ENCODE results near the gene TRIM47. TPM values are rescaled to one million over a fixed set of nuclear protein-coding genes. Genes with fewer than 3 reads are reported as not detected.
"Not testable (repeated sequence)": the region's sequence is repeated elsewhere in the genome, so short reads cannot be mapped to it uniquely, and the experiment has no call there.

TRIM47 gene
- total and polyA plus RNA-seq, 9 donors, result 7.2 to 38.3 (median 17.3) TPM

DNA sequence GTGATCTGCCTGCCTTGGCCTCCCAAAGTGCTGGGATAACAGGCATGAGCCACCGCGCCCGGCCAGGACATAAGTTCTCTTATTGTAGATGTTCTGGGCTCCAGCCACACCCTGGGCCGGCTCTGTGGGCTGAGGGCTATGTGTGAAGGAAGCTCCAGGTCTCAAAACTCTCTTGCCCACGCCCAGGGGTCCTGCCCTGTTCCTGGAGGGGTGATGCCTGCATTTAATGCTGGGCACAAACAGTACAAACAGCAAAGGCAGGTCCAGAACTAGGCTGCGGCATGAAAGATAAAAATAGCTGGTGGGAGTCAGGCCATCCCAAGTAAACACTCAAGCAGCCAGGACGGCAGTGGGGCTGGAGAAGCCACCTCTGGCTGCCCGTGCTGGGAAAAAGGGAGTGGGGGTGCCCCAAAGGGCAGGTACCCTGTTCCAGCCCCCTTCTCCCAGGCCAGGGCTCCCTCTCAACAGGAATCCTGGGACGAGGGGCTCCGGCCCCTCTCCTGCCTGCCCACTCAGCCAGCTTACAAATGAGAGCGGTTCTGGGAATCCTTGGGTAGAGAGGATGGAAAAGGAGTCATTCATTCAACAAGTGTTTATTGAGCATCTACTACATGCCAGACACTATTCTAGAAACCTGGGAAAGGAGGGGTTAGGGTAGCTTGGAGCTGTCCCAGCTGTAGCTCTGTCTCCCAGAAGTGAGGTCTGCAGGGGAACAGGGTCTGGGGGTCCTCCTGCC lies 4.6 kb downstream of the TRIM47 start:
- Histone ChIP-seq H3K4me1 (ENCODE audit: insufficient read depth) (peaks cover 29% of the 10 kb centered on the region), H3K27ac (peak overlapping the region; percentile 51 to 73), H3K36me3 (no peaks in the 10 kb centered on the region), H3K27me3 (no peaks in the 10 kb centered on the region), H3K4me3 (no peak overlapping the region), H3K9me3 (no peaks in the 10 kb centered on the region)
- intact Hi-C loops (cut with DNase I), result loop anchor here in 1 of 4 donors (10.0 kb wide), 1 partner anchor 99 kb away; a partner anchor contains a TSS
- DNase-seq, result no peak
- 32 to 38% (median 35%) methylated on average over 11 of the region's 11 CpGs for WGBS, 3 donors
- TF ChIP-seq EP300 (IDR thresholded peaks at IDR 0.05) (no peak), POLR2A (IDR thresholded peaks at IDR 0.05) (no peak), CTCF (IDR thresholded peaks at IDR 0.05) (no peak)

DNA sequence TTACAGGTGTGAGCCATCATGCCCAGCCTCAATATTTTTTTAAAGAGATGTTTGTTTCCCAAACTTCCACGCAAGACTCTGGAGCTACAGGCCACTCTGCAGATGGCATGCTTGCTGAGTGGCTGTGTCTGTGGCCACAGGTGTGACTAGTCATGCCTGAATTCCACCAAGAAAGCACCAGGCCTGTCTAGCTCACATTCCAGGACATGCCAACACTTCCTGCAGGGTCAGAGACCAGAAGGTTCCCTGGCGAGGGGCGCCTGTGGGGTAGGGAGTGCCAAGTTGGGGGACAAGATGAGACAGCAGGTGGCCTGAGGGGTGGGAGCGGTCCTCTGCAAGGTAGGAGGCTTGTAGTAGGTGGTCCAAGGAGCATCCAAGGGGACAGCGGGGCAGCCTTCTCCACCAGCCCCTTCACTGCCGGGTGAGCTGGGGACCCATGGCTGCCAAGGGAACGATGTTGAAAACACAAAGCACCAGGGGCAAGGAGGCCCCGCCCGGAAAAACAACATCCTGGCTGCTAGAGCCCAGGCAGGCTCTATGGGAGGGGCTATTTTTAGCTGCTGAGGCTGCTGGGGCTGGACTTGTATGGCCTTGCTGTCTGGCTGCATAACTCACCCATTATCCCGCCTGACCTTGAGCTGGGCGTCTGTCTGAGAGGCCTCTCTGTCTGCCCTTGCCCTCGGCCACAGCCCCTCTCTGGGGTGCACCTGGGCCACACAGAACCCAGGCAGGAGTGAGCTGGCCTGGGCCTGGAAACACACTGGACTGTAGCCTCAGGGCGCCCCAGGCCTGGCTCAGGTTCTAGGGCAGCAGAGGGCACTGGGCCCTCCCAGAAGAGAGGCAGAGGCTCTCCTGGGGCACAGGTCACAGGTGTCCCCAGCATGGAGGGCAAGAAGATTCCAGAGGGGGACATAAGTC lies 5.7 kb downstream of the TRIM47 start:
- Histone ChIP-seq H3K4me3 (no peak overlapping the region), H3K9me3 (no peaks in the 10 kb centered on the region), H3K4me1 (ENCODE audit: insufficient read depth) (peaks cover 27% of the 10 kb centered on the region), H3K27ac (peak overlapping the region; percentile 47 to 73), H3K27me3 (no peaks in the 10 kb centered on the region), H3K36me3 (no peaks in the 10 kb centered on the region)
- 23 to 30% (median 26%) methylated on average over 13 of the region's 13 CpGs for WGBS, 3 donors
- intact Hi-C loops (cut with DNase I), result loop anchor here in 1 of 4 donors (10.0 kb wide), 1 partner anchor 98 kb away; a partner anchor contains a TSS
- DNase-seq, result peak; percentile 73 to 85 (median 75)
- no peak for TF ChIP-seq EP300 (IDR thresholded peaks at IDR 0.05)

DNA sequence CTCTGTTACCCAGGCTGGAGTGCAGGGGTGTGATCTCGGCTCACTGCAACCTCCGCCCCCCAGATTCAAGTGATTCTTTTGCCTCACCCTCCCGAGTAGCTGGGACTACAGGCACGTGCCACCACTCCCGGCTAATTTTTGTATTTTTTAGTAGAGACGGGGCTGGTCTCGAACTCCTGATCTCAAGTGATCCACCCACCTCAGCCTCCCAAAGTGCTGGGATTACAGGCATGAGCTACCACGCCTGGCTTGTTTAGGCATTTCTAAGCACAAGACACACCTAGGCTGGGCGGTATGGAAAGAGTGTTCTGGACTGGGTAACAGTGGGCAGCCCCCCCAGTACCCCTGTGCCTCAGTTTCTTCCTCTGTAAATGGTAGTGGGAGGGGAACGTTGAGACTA lies 8.2 kb downstream of the TRIM47 start:
- DNase-seq, H3K9me3 ChIP-seq, H3K27me3 ChIP-seq, H3K36me3 ChIP-seq, H3K4me3 ChIP-seq: not testable (repeated sequence)
- WGBS, 3 donors, result 46 to 68% (median 61%) methylated on average over 10 of the region's 10 CpGs
- peaks cover 12% of the 10 kb centered on the region for H3K4me1 ChIP-seq (ENCODE audit: insufficient read depth)
- intact Hi-C loops (cut with DNase I), result loop anchor here in 1 of 4 donors (10.0 kb wide), 1 partner anchor 95 kb away; a partner anchor contains a TSS
- peak overlapping the region; percentile 43 to 71 for H3K27ac ChIP-seq

DNA sequence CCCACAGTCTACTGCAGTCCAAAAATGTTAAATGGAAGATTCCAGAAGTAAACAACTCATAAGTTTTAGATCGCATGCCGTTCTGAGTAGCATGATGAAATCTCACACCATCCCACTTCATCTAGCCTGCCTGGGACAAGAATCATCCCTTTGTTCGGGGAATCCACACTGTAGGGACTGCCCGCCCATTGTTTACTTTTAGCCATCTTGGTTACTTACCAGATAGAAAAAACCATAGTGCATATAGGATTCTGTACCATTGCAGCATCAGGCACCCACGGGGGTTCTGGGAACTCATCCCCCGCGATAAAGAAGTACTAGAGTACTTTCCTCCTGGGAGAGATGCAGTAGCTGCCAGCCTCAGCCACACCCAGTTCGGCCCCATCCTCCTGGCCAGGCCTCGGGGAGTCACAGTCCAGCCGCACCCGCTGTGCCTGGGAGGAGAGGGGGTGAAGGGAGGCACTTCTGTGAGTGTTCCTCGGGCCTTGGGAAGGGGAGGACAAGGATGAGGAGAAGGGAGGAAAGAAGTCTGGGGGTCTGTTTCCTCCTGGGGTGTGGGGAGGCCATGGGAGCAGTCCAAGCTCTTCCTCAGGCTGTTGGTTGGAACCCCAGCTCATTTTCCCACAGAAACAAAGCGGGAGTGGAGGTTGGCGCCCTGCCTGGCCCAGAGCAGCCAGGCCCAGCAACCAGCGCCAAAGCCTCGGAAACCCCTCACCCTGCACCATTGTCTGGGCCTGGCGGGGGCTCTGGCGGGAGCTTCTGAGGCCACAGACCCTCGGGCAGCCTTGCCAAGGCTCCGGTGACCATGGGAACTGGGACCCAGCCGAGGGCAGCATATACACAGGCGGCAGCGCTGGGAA lies 8.9 kb downstream of the TRIM47 start:
- Histone ChIP-seq H3K27ac (peak overlapping the region; percentile 43 to 71), H3K9me3 (no peaks in the 10 kb centered on the region), H3K36me3 (no peaks in the 10 kb centered on the region), H3K4me1 (ENCODE audit: insufficient read depth) (peaks cover 12% of the 10 kb centered on the region), H3K4me3 (no peak overlapping the region), H3K27me3 (no peaks in the 10 kb centered on the region)
- intact Hi-C loops (cut with DNase I), result loop anchor here in 1 of 4 donors (10.0 kb wide), 1 partner anchor 95 kb away; a partner anchor contains a TSS
- DNase-seq, result peak in 2 of 5 donors; percentile 62 to 71
- WGBS, 3 donors, result 23 to 33% (median 27%) methylated on average over 23 of the region's 23 CpGs
- TF ChIP-seq EP300 (IDR thresholded peaks at IDR 0.05) (no peak), POLR2A (IDR thresholded peaks at IDR 0.05) (no peak), CTCF (IDR thresholded peaks at IDR 0.05) (no peak)

- WGBS, 3 donors, result 72 to 84% (median 79%) methylated on average over 12 of the region's 12 CpGs
- DNase-seq; H3K36me3 ChIP-seq; H3K27me3 ChIP-seq; H3K4me3 ChIP-seq; intact Hi-C loops (cut with DNase I); H3K9me3 ChIP-seq: not testable (repeated sequence)
- Histone ChIP-seq H3K27ac (peak overlapping the region in 1 of 2 donors; percentile 43), H3K4me1 (ENCODE audit: insufficient read depth) (peaks cover 12% of the 10 kb centered on the region)
Measured at GRCh38 chr17:75868730-75869281, 9.6 kb downstream of the TRIM47 start.

DNA sequence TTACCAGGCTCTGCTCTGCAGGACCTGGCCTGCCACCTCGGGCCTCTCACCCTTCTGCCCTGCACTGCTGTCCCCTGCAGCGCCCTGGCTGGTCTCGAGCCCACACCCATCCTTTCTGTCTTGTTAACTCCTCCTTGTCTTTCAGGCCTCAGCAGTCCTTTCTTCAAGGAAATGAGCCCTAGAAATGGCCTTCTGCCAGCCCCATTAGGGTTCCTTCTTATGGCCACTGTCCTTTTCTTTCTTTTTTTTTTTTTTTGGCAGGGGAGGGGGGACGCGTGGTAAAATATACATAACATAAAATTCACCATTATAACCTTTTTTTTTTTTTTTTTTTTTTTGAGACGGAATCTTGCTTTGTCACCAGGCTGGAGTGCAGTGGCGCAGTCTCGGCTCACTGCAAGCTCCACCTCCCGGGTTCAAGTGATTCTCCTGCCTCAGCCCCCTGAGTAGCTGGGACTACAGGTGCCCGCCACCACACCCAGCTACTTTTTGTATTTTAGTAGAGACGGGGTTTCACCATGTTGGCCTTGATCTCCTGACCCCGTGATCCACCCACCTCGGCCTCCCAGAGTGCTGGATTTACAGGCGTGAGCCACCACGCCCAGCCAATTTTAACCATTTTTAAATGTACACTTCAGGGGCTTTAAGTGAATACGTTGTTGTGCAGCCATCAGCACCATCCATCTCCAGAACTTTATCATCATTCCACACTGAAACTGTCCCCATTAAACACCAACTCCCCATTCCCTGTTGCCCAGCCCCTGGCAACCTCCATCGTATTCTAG lies 12.8 kb downstream of the TRIM47 start:
- WGBS, 3 donors, result 69 to 76% (median 72%) methylated on average over 17 of the region's 17 CpGs

GRCh38 chr17:75864887-75865286 lies 13.5 kb downstream of the TRIM47 start:
- WGBS, 3 donors, result 51 to 62% (median 58%) methylated on average over 4 of the region's 4 CpGs
- DNase-seq; H3K4me1 ChIP-seq (ENCODE audit: insufficient read depth); H3K4me3 ChIP-seq; H3K27me3 ChIP-seq; H3K36me3 ChIP-seq; H3K9me3 ChIP-seq; intact Hi-C loops (cut with DNase I): not testable (repeated sequence)
- peak overlapping the region in 1 of 2 donors; percentile 14 for H3K27ac ChIP-seq

More for the DNA sequence above, 12.8 kb downstream of the TRIM47 start:
- H3K9me3 ChIP-seq; H3K4me3 ChIP-seq; H3K4me1 ChIP-seq (ENCODE audit: insufficient read depth); H3K36me3 ChIP-seq; intact Hi-C loops (cut with DNase I); DNase-seq; H3K27me3 ChIP-seq: not testable (repeated sequence)
- H3K27ac ChIP-seq, result peak overlapping the region in 1 of 2 donors; percentile 14

Measured in ovary (tissue), 9 donors.